OCI-LY7 (cell line): Measurements from ENCODE around the gene PRKAA1. TPM values are rescaled to one million over a fixed set of nuclear protein-coding genes. Genes with fewer than 3 reads are reported as not detected.

Source experiments
- BruUV-seq: library from RNA; stranded (reverse); fragments of 400-500 nt; replicated peaks from 2 replicates; lab custom pipeline; 2021; lab: Mats Ljungman, UMichigan
- CTCF ChIA-PET: fragments of 300-600 bp; sonication (Branson Sonifier 250); formaldehyde crosslinking; loops from one replicate; lab custom pipeline; 2022; ENCODE audit warnings: antibody characterized with exemption; ENCODE audit not compliant: unreplicated experiment; lab: Charles Lee
- POLR2A ChIA-PET: fragments of 300-600 bp; sonication (Branson Sonifier 250); formaldehyde crosslinking; loops from one replicate; lab custom pipeline; 2022; ENCODE audit warnings: antibody characterized with exemption; lab: Charles Lee
- DNase-seq: peaks from one replicate; pipeline ENCODE4 v3.0.0-alpha.2; 2015; ENCODE audit warnings: low spot score
- H2AFZ ChIP-seq: fragments of 200-600 bp; sonication (generic), shearing (Covaris generic); 2 replicates; pipeline ENCODE4 v1.6.1; 2014; ENCODE audit warnings: mild to moderate bottlenecking, antibody characterized with exemption, low read length, moderate library complexity
- H3K27ac ChIP-seq: fragments of 200-600 bp; sonication (generic); 2 replicates; pipeline ENCODE4 v1.5.1; 2014; ENCODE audit warnings: mixed run types, low read depth, mild to moderate bottlenecking, moderate library complexity, low read length, inconsistent platforms; ENCODE audit not compliant: poor library complexity, severe bottlenecking
- H3K36me3 ChIP-seq: fragments of 200-600 bp; sonication (generic); 2 replicates; pipeline ENCODE4 v1.6.1; 2014; ENCODE audit warnings: mild to moderate bottlenecking, antibody characterized with exemption, low read length, moderate library complexity, mixed read lengths; ENCODE audit not compliant: insufficient read depth
- H3K4me1 ChIP-seq: fragments of 200-600 bp; sonication (generic); 2 replicates; pipeline ENCODE4 v1.5.1; 2014; ENCODE audit warnings: mild to moderate bottlenecking, low read length; ENCODE audit not compliant: insufficient read depth, poor library complexity, severe bottlenecking
- H3K4me2 ChIP-seq: fragments of 200-600 bp; sonication (generic); 2 replicates; pipeline ENCODE4 v1.6.1; 2014; ENCODE audit warnings: mild to moderate bottlenecking, low read length
- H3K4me3 ChIP-seq: fragments of 200-600 bp; sonication (generic); 2 replicates; pipeline ENCODE4 v1.5.1; 2014; ENCODE audit warnings: mild to moderate bottlenecking, low read depth, low read length; ENCODE audit not compliant: poor library complexity, severe bottlenecking
- H3K79me2 ChIP-seq: fragments of 200-600 bp; sonication (generic); 2 replicates; pipeline ENCODE4 v1.6.1; 2016; ENCODE audit warnings: low read depth, mild to moderate bottlenecking, low read length, moderate library complexity, mixed read lengths; ENCODE audit not compliant: insufficient read depth
- H3K9me2 ChIP-seq: fragments of 200-600 bp; sonication (generic); 2 replicates; pipeline ENCODE4 v1.6.1; 2016; ENCODE audit warnings: mild to moderate bottlenecking, low read length, mixed read lengths; ENCODE audit not compliant: insufficient read depth
- H3K9me3 ChIP-seq: fragments of 200-600 bp; sonication (generic); 2 replicates; pipeline ENCODE4 v1.6.1; 2014; ENCODE audit warnings: mild to moderate bottlenecking, mixed run types, low read length, mixed read lengths
- H4K20me1 ChIP-seq: fragments of 200-600 bp; sonication (generic); 2 replicates; pipeline ENCODE4 v1.6.1; 2014; ENCODE audit warnings: mild to moderate bottlenecking, antibody characterized with exemption, low read length, moderate library complexity, mixed read lengths; ENCODE audit not compliant: insufficient read depth
- CTCF ChIP-seq: fragments of 200-600 bp; sonication (generic); conservative IDR thresholded peaks from 2 replicates; pipeline ENCODE4 v1.5.1; 2014; ENCODE audit warnings: mild to moderate bottlenecking, antibody characterized with exemption, low read length, moderate library complexity, mixed read lengths
- EZH2phosphoT487 ChIP-seq: fragments of 200-600 bp; sonication (generic); IDR thresholded peaks from 2 replicates; pipeline ENCODE4 v1.6.1; 2018; ENCODE audit warnings: low read depth, borderline replicate concordance, mild to moderate bottlenecking, mixed run types, antibody characterized with exemption, low read length, moderate library complexity, mixed read lengths
- intact Hi-C: fragments of 100-400 bp; cut with micrococcal nuclease; formaldehyde crosslinking; loops from one replicate; pipeline ENCODE4 v1.10.0; 2022; ENCODE audit not compliant: unreplicated experiment
- total RNA-seq, 2 experiments: library from RNA; depleted of rRNA in 1 of 2; stranded (reverse); fragments of >200 nt in 1 of 2; shearing (Covaris generic) in 1 of 2; gene quantifications; 2 replicates each; pipeline ENCODE4 v1.2.3, GENCODE V29; 2014 to 2022

PRKAA1 gene
- total RNA-seq, 2 experiments from 2014 or later: 30.0 to 47.5 TPM

- H3K4me1 ChIP-seq: peaks cover 9% of the 10 kb centered on the region
- no peak overlapping the region for H2AFZ ChIP-seq
- intact Hi-C loops: no loop called here
- ChIA-PET CTCF (no interaction called here), POLR2A (interaction anchor here (0.6 to 0.9 kb wide), 2 partner anchors 11 to 62 kb away, joined by 3 read pairs; no protein-coding TSS in a partner anchor)
- H4K20me1 ChIP-seq: peaks cover 28% of the 10 kb centered on the region
- peaks cover 26% of the 10 kb centered on the region for H3K36me3 ChIP-seq
- TF ChIP-seq EZH2phosphoT487 (no peak), CTCF (no peak)
- no TSS peak for BruUV-seq
- H3K9me3 ChIP-seq: no peaks in the 10 kb centered on the region
- H3K9me2 ChIP-seq: no peaks in the 10 kb centered on the region
- no peak overlapping the region for H3K4me2 ChIP-seq
- no peak for DNase-seq
- no peak overlapping the region for H3K27ac ChIP-seq
- no peak overlapping the region for H3K4me3 ChIP-seq
- H3K79me2 ChIP-seq: peaks cover 72% of the 10 kb centered on the region
Measured at GRCh38 chr5:40780199-40780598, 18.0 kb downstream of the PRKAA1 start.

- Histone ChIP-seq H3K27ac (no peak overlapping the region), H3K4me2 (no peak overlapping the region), H3K36me3 (peaks cover 33% of the 10 kb centered on the region), H3K79me2 (peaks cover 65% of the 10 kb centered on the region), H3K4me1 (peaks cover 9% of the 10 kb centered on the region), H4K20me1 (peaks cover 28% of the 10 kb centered on the region), H3K4me3 (no peak overlapping the region), H3K9me2 (no peaks in the 10 kb centered on the region), H3K9me3 (no peaks in the 10 kb centered on the region), H2AFZ (no peak overlapping the region)
- ChIA-PET CTCF (no interaction called here), POLR2A (interaction anchor here (0.6 kb wide), 1 partner anchor 62 kb away, joined by 3 read pairs; no protein-coding TSS in a partner anchor)
- TF ChIP-seq EZH2phosphoT487: no peak
- no peak for TF ChIP-seq CTCF
- intact Hi-C loops: no loop called here
- no TSS peak for BruUV-seq
- no peak for DNase-seq
Measured at GRCh38 chr5:40779561-40779960, 18.6 kb downstream of the PRKAA1 start.

GRCh38 chr5:40778133-40778532, 20.0 kb downstream of the PRKAA1 start:
- no peaks in the 10 kb centered on the region for H3K9me3 ChIP-seq
- no peak overlapping the region for H2AFZ ChIP-seq
- intact Hi-C loops: no loop called here
- CTCF ChIA-PET: no interaction called here
- H3K4me2 ChIP-seq: no peak overlapping the region
- H3K4me1 ChIP-seq: peaks cover 9% of the 10 kb centered on the region
- no peak overlapping the region for H3K4me3 ChIP-seq
- peaks cover 25% of the 10 kb centered on the region for H4K20me1 ChIP-seq
- no TSS peak for BruUV-seq
- no peak for DNase-seq
- POLR2A ChIA-PET: interaction anchor here (0.7 to 1.8 kb wide), 5 partner anchors 8 to 30 kb away, joined by 3 to 8 read pairs (median 4); no protein-coding TSS in a partner anchor
- H3K27ac ChIP-seq: no peak overlapping the region
- TF ChIP-seq EZH2phosphoT487 (no peak), CTCF (no peak)
- peaks cover 46% of the 10 kb centered on the region for H3K36me3 ChIP-seq
- H3K9me2 ChIP-seq: no peaks in the 10 kb centered on the region
- H3K79me2 ChIP-seq: peaks cover 51% of the 10 kb centered on the region
